IMR-90 (cell line): ENCODE measurements around the gene KY. TPM values are rescaled to one million over a fixed set of nuclear protein-coding genes. Genes with fewer than 3 reads are reported as not detected.

Source experiments
- ATAC-seq: fragments of 200-7000 bp; cut with Tn5 transposase; 2 replicates; pipeline ENCODE4 v1.9.1; 2020; ENCODE audit warnings: low read depth, mild to moderate bottlenecking, moderate library complexity
- BruUV-seq: library from RNA; stranded (reverse); fragments of 400-500 nt; replicated peaks from 2 replicates; lab custom pipeline; 2021; lab: Mats Ljungman, UMichigan
- CTCF ChIA-PET: fragments of 300-600 bp; formaldehyde crosslinking; extraction: SDS; loops from one replicate; lab custom pipeline; 2021; ENCODE audit warnings: antibody characterized with exemption; lab: Yijun Ruan, JAX
- POLR2A ChIA-PET: fragments of 300-600 bp; sonication (Branson Sonifier 250); formaldehyde crosslinking; loops from one replicate; lab custom pipeline; 2022; ENCODE audit warnings: antibody characterized with exemption; ENCODE audit not compliant: unreplicated experiment; lab: Charles Lee
- DNase-seq: peaks from one replicate; pipeline ENCODE4 v3.0.0; 2013
- H2AFZ ChIP-seq: replicated peaks from 2 replicates; pipeline ENCODE3; 2013; ENCODE audit warnings: low read length, mild to moderate bottlenecking; ENCODE audit not compliant: poor library complexity
- H2AK5ac ChIP-seq: 2 replicates; pipeline ENCODE4 v1.6.1; 2013; ENCODE audit warnings: low read depth, low read length, inconsistent platforms
- H2AK9ac ChIP-seq: replicated peaks from 2 replicates; pipeline ENCODE3; 2013; ENCODE audit warnings: mild to moderate bottlenecking, low read depth, low read length, moderate library complexity; ENCODE audit not compliant: poor library complexity
- H2BK120ac ChIP-seq: 2 replicates; pipeline ENCODE4 v1.6.1; 2013; ENCODE audit warnings: low read depth, low read length, inconsistent platforms
- H2BK15ac ChIP-seq: 3 replicates; pipeline ENCODE4 v1.6.1; 2013; ENCODE audit warnings: low read depth, low read length, inconsistent platforms
- H2BK20ac ChIP-seq: 2 replicates; pipeline ENCODE4 v1.6.1; 2013; ENCODE audit warnings: low read depth, mild to moderate bottlenecking, inconsistent platforms, low read length, moderate library complexity
- H2BK5ac ChIP-seq: 2 replicates; pipeline ENCODE4 v1.6.1; 2013; ENCODE audit warnings: mild to moderate bottlenecking, low read depth, low read length, inconsistent platforms; ENCODE audit not compliant: poor library complexity, severe bottlenecking
- H3K14ac ChIP-seq: replicated peaks from 2 replicates; pipeline ENCODE4 v1.6.1; 2013; ENCODE audit warnings: low read depth, low read length, inconsistent platforms
- H3K18ac ChIP-seq: 2 replicates; pipeline ENCODE4 v1.6.1; 2013; ENCODE audit warnings: low read depth, low read length, control low read depth
- H3K23ac ChIP-seq: 2 replicates; pipeline ENCODE4 v1.6.1; 2013; ENCODE audit warnings: low read depth, low read length, inconsistent platforms
- H3K27ac ChIP-seq: 2 replicates; pipeline ENCODE4 v1.5.1; 2013; ENCODE audit warnings: mild to moderate bottlenecking, control low read depth, low read length; ENCODE audit not compliant: insufficient read depth
- H3K27me3 ChIP-seq: 2 replicates; pipeline ENCODE4 v1.6.1; 2013; ENCODE audit warnings: low read length; ENCODE audit not compliant: control insufficient read depth, insufficient read depth
- H3K36me3 ChIP-seq: 2 replicates; pipeline ENCODE4 v1.6.1; 2013; ENCODE audit warnings: low read length, mixed read lengths; ENCODE audit not compliant: control insufficient read depth, insufficient read depth
- H3K4ac ChIP-seq: 2 replicates; pipeline ENCODE4 v1.6.1; 2013; ENCODE audit warnings: low read depth, low read length, inconsistent platforms
- H3K4me1 ChIP-seq: 2 replicates; pipeline ENCODE4 v1.6.1; 2013; ENCODE audit warnings: low read length, mixed read lengths; ENCODE audit not compliant: control insufficient read depth, insufficient read depth
- H3K4me2 ChIP-seq: 2 replicates; pipeline ENCODE4 v1.6.1; 2013; ENCODE audit warnings: low read depth, mild to moderate bottlenecking, control low read depth, low read length, moderate library complexity
- H3K4me3 ChIP-seq: 2 replicates; pipeline ENCODE4 v1.5.1; 2013; ENCODE audit warnings: low read depth, mild to moderate bottlenecking, control low read depth, low read length, moderate library complexity; ENCODE audit not compliant: insufficient read depth
- H3K56ac ChIP-seq: 2 replicates; pipeline ENCODE4 v1.6.1; 2013; ENCODE audit warnings: low read length, inconsistent platforms; ENCODE audit not compliant: insufficient read depth; ENCODE audit errors: extremely low read depth
- H3K79me1 ChIP-seq, 2 experiments: 2 replicates each; pipeline ENCODE4 v1.6.1; 2013; ENCODE audit warnings: low read length in 2 of 2, inconsistent platforms in 1 of 2, low read depth in 1 of 2
- H3K9ac ChIP-seq: 2 replicates; pipeline ENCODE4 v1.6.1; 2013; ENCODE audit warnings: low read depth, low read length, control low read depth
- H3K9me1 ChIP-seq: 2 replicates; pipeline ENCODE4 v1.6.1; 2013; ENCODE audit warnings: low read length, inconsistent platforms; ENCODE audit not compliant: insufficient read depth
- H3K9me3 ChIP-seq: 2 replicates; pipeline ENCODE4 v1.6.1; 2013; ENCODE audit warnings: low read length; ENCODE audit not compliant: control insufficient read depth, insufficient read depth
- H4K20me1 ChIP-seq: 2 replicates; pipeline ENCODE4 v1.6.1; 2013; ENCODE audit warnings: low read length, inconsistent platforms; ENCODE audit not compliant: insufficient read depth
- H4K5ac ChIP-seq: 2 replicates; pipeline ENCODE4 v1.6.1; 2013; ENCODE audit warnings: mild to moderate bottlenecking, low read depth, low read length, control low read depth
- H4K8ac ChIP-seq, 2 experiments: 2 replicates each; pipeline ENCODE4 v1.6.1; 2013; ENCODE audit warnings: low read depth in 2 of 2, low read length in 2 of 2, control low read depth in 1 of 2, inconsistent platforms in 1 of 2
- H4K91ac ChIP-seq: 2 replicates; pipeline ENCODE4 v1.6.1; 2013; ENCODE audit warnings: low read depth, low read length, inconsistent platforms; ENCODE audit not compliant: insufficient read depth
- BHLHE40 ChIP-seq: fragments of 150-350 bp; IDR thresholded peaks from 2 replicates; pipeline ENCODE4 v1.6.1; 2016; ENCODE audit warnings: mild to moderate bottlenecking, low read depth, low read length
- CEBPB ChIP-seq: IDR thresholded peaks from 2 replicates; pipeline ENCODE4 v1.6.1; 2012; ENCODE audit warnings: low read depth, low read length, improper control_type of control experiment
- CHD1 ChIP-seq: IDR thresholded peaks from 2 replicates; pipeline ENCODE4 v1.6.1; 2012; ENCODE audit warnings: low read depth, low read length, improper control_type of control experiment
- CTCF ChIP-seq: conservative IDR thresholded peaks from 2 replicates; pipeline ENCODE4 v1.5.1; 2012; ENCODE audit warnings: mild to moderate bottlenecking, low read depth, low read length, improper control_type of control experiment
- ELK1 ChIP-seq: fragments of 150-350 bp; IDR thresholded peaks from 2 replicates; pipeline ENCODE4 v1.6.1; 2016; ENCODE audit warnings: low read depth, mild to moderate bottlenecking, low read length, moderate library complexity, borderline replicate concordance
- FOS ChIP-seq: fragments of 150-350 bp; IDR thresholded peaks from 2 replicates; pipeline ENCODE4 v1.6.1; 2016; ENCODE audit warnings: low read depth, low read length
- MAFK ChIP-seq: IDR thresholded peaks from 2 replicates; pipeline ENCODE4 v1.6.1; 2012; ENCODE audit warnings: low read depth, low read length, improper control_type of control experiment
- MAZ ChIP-seq: IDR thresholded peaks from 2 replicates; pipeline ENCODE4 v1.6.1; 2012; ENCODE audit warnings: low read depth, mild to moderate bottlenecking, low read length, improper control_type of control experiment, moderate library complexity, borderline replicate concordance
- MXI1 ChIP-seq: IDR thresholded peaks from 2 replicates; pipeline ENCODE4 v1.6.1; 2012; ENCODE audit warnings: low read depth, mild to moderate bottlenecking, low read length, moderate library complexity, borderline replicate concordance
- POLR2A ChIP-seq: IDR thresholded peaks from 2 replicates; pipeline ENCODE4 v1.6.1; 2012; ENCODE audit warnings: mild to moderate bottlenecking, low read depth, low read length
- RAD21 ChIP-seq: IDR thresholded peaks from 2 replicates; pipeline ENCODE4 v1.6.1; 2012; ENCODE audit warnings: low read length, improper control_type of control experiment
- RCOR1 ChIP-seq: IDR thresholded peaks from 2 replicates; pipeline ENCODE4 v1.6.1; 2012; ENCODE audit warnings: mild to moderate bottlenecking, low read length, improper control_type of control experiment; ENCODE audit not compliant: insufficient replicate concordance
- SMC3 ChIP-seq: fragments of 150-350 bp; IDR thresholded peaks from 2 replicates; pipeline ENCODE4 v1.6.1; 2016; ENCODE audit warnings: low read depth, mild to moderate bottlenecking, antibody characterized with exemption, low read length, moderate library complexity
- WGBS, 2 experiments: methylation state at CpG; one replicate each; pipeline versions ENCODE4 v1.1.5 to v1.1.7; 2013; ENCODE audit warnings: missing lambda C conversion rate in 2 of 2; ENCODE audit not compliant: insufficient read length in 1 of 2; ENCODE audit errors: extremely low coverage in 2 of 2; 5-methylcytosine and 5-hydroxymethylcytosine counted together
- dilution Hi-C: fragments of 300-500 bp; cut with HindIII; formaldehyde crosslinking; loops from one replicate; pipeline ENCODE4 v1.14.3; 2018; ENCODE audit warnings: low sequenced_read_pairs; ENCODE audit not compliant: unreplicated experiment
- in situ Hi-C: fragments of 300-500 bp; cut with MboI; formaldehyde crosslinking; loops from 3 replicates; pipeline ENCODE4 v1.14.3; 2019; ENCODE audit warnings: low sequenced_read_pairs, inconsistent platforms, mixed read lengths
- intact Hi-C: fragments of 100-400 bp; cut with micrococcal nuclease; formaldehyde crosslinking; loops from 2 replicates; pipeline ENCODE4 v1.10.0; 2022
- polyA plus RNA-seq, 3 experiments: library from polyadenylated mRNA; depleted of rRNA; stranded (reverse); fragments of >200 nt; gene quantifications; 2 replicates each; pipeline ENCODE4 v1.2.3, GENCODE V29; 2012; ENCODE audit warnings: low replicate concordance in 1 of 3
- total RNA-seq: library from RNA; depleted of rRNA; stranded (reverse); fragments of >200 nt; gene quantifications from 2 replicates; pipeline ENCODE4 v1.2.3, GENCODE V29; 2012

KY gene
- total and polyA plus RNA-seq, 2 of the 4 experiments (the other 2 are of a cell fraction): under 0.01 to 0.09 TPM

- H3K23ac ChIP-seq: no peak overlapping the region
- H2AK5ac ChIP-seq: no peak overlapping the region
- dilution Hi-C loops: no loop called here
- no peak overlapping the region for H2BK20ac ChIP-seq
- peaks cover 13% of the 10 kb centered on the region for H3K27me3 ChIP-seq
- no peaks in the 10 kb centered on the region for H3K79me1 ChIP-seq
- CTCF ChIA-PET: no interaction called here
- H3K9me3 ChIP-seq: no peaks in the 10 kb centered on the region
- no peak overlapping the region for H2AK9ac ChIP-seq
- no peak overlapping the region for H3K4ac ChIP-seq
- no peaks in the 10 kb centered on the region; the same call in 1 of the 2 replicates for H3K9me1 ChIP-seq
- no peak overlapping the region for H3K4me2 ChIP-seq
- no peaks in the 10 kb centered on the region for H3K36me3 ChIP-seq
- no peak overlapping the region for H4K5ac ChIP-seq
- in situ Hi-C loops: no loop called here
- no peak overlapping the region for H4K8ac ChIP-seq
- POLR2A ChIA-PET: no interaction called here
- H2BK120ac ChIP-seq: no peak overlapping the region
- H4K20me1 ChIP-seq: no peaks in the 10 kb centered on the region
- TF ChIP-seq CTCF (no peak), POLR2A (no peak), MAFK (no peak), RAD21 (no peak), SMC3 (no peak), BHLHE40 (no peak), MXI1 (no peak), CEBPB (no peak), MAZ (no peak), RCOR1 (no peak), ELK1 (no peak), FOS (no peak), CHD1 (no peak)
- H3K4me3 ChIP-seq: no peak overlapping the region
- ATAC-seq: no peak
- H3K9ac ChIP-seq: no peak overlapping the region
- no peak overlapping the region for H3K14ac ChIP-seq
- no peak overlapping the region for H2BK15ac ChIP-seq
- H3K18ac ChIP-seq: no peak overlapping the region
- intact Hi-C loops: no loop called here
- no peak for DNase-seq
- no peak overlapping the region for H3K27ac ChIP-seq
- no peak overlapping the region for H2BK5ac ChIP-seq
- BruUV-seq: no TSS peak
- no peak overlapping the region for H2AFZ ChIP-seq
- no peak overlapping the region for H4K91ac ChIP-seq
- WGBS, 2 experiments: 62% methylated on average over 5 of the region's 15 CpGs; no CpG with 5 or more reads in 1 of the 2 experiments
- H3K56ac ChIP-seq: no peak overlapping the region
- H3K4me1 ChIP-seq: peaks cover 2% of the 10 kb centered on the region; the same call in 1 of the 2 replicates
These were observed 8.7 kb upstream of the KY start for GRCh38 chr3:134659391-134660045.
